A549 (cell line): ENCODE measurements around the gene MYH11.

Experiments used
- CEBPB ChIP-seq, 2 experiments: fragments of >200 bp in 1 of 2; sonication (Bioruptor Twin) in 1 of 2; formaldehyde crosslinking in 1 of 2; IDR thresholded peaks; 2 replicates each; pipeline ENCODE4 v1.6.1; 2012 to 2016
- HEYL ChIP-seq: fragments of 250-450 bp; sonication (Bioruptor Pico); IDR thresholded peaks from 2 replicates; pipeline ENCODE4 v1.8.0; 2021; ENCODE audit warnings: mild to moderate bottlenecking, moderate library complexity
- POLR2A ChIP-seq: IDR thresholded peaks from 2 replicates; pipeline ENCODE4 v1.6.1; 2012; ENCODE audit warnings: mild to moderate bottlenecking, low read length
- TF ChIP-seq, protein P1 (sequence below): fragments of >200 bp; sonication (Bioruptor Twin); formaldehyde crosslinking; IDR thresholded peaks from 3 replicates; pipeline ENCODE4 v1.5.1; 2016
- TF ChIP-seq, protein P2 (sequence below): fragments of 450-650 bp; IDR thresholded peaks from 2 replicates; pipeline ENCODE4 v1.6.1; 2014; ENCODE audit warnings: antibody characterized with exemption

DNA sequence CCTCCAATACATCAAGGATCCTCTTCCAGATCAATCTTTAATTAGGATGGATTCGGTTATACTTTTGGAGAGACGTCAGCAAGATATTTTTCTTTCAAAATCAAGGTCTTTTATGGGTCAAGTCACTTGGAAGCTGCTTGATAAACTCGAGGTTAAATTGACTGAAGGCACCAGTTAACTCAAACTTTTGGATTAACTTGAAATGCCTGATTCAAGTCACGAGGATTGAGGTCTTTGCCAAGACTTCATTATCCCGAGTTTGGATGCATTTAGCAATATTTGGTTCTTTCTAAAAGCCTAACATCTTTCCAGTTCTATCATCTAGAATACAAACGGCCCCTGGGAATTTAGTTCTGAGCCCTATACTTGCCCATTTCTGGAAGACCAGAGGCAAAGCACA, 82.9 kb downstream of the MYH11 start:
- TF ChIP-seq, protein P1, sequence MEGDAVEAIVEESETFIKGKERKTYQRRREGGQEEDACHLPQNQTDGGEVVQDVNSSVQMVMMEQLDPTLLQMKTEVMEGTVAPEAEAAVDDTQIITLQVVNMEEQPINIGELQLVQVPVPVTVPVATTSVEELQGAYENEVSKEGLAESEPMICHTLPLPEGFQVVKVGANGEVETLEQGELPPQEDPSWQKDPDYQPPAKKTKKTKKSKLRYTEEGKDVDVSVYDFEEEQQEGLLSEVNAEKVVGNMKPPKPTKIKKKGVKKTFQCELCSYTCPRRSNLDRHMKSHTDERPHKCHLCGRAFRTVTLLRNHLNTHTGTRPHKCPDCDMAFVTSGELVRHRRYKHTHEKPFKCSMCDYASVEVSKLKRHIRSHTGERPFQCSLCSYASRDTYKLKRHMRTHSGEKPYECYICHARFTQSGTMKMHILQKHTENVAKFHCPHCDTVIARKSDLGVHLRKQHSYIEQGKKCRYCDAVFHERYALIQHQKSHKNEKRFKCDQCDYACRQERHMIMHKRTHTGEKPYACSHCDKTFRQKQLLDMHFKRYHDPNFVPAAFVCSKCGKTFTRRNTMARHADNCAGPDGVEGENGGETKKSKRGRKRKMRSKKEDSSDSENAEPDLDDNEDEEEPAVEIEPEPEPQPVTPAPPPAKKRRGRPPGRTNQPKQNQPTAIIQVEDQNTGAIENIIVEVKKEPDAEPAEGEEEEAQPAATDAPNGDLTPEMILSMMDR, result no peak
- TF ChIP-seq POLR2A (no peak), HEYL (CRISPR knock-in tag) (no peak), CEBPB (IDR thresholded peaks at IDR 0.05) (no peak)
- TF ChIP-seq, protein P2, sequence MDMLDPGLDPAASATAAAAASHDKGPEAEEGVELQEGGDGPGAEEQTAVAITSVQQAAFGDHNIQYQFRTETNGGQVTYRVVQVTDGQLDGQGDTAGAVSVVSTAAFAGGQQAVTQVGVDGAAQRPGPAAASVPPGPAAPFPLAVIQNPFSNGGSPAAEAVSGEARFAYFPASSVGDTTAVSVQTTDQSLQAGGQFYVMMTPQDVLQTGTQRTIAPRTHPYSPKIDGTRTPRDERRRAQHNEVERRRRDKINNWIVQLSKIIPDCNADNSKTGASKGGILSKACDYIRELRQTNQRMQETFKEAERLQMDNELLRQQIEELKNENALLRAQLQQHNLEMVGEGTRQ, result no peak
